Cardiac fibroblast (primary cell): ENCODE measurements around the gene ADAMTSL4.

Source experiments
- DNase-seq, 2 donors: peaks; one replicate each; pipeline versions ENCODE4 v3.0.0 to v3.0.0-alpha.2; 2010; ENCODE audit warnings: low read depth in 2 of 2
- H3K4me3 ChIP-seq, 2 donors: replicated peaks in 1 of 2; 1 replicate in 1 of 2; 2 replicates in 1 of 2; pipeline ENCODE4 v1.5.1; 2011; ENCODE audit warnings: low read depth in 2 of 2, low read length in 2 of 2, mild to moderate bottlenecking in 2 of 2, moderate library complexity in 1 of 2
- TF ChIP-seq, protein P1 (sequence below): IDR thresholded peaks from one replicate; pipeline ENCODE4 v1.5.1; 2011; ENCODE audit warnings: low read depth, mild to moderate bottlenecking, low read length, inconsistent platforms

Gene ADAMTSL4

DNA sequence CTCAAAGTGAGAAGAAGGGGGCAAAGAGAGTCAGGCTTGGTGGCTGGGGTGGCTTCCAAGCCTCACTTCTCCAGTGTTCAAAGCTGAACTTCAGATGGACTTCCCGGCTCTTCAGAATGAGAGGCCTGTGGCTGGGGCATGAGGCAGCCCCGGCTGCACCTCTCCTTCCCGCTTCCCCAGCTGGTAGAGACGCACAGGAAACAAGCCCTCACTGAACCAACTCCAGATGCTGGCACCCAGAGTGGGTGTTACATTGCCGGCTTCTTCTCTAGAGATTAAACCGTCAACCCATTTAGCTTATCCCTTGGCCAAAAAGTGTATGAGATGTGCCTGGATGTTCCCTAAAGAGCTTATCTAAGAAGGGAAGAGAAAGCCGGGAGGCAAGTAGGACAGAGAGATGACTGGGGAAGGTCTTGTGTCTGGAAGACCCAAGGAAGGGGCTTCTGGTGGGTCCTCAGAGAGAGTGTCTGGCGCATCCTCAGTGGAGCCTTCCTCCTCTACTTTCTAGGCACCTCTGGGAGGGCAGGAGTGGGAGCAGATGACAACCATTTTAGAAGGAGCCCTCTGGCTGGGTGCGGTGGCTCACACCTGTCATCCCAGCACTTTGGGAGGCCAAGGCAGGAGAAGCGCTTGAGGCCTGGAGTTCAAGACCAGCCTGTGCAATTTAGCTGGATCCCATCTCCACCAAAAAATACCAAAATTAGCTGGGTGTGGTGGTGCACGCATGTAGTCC, 2.0 kb downstream of the ADAMTSL4 start:
- TF ChIP-seq, protein P1, sequence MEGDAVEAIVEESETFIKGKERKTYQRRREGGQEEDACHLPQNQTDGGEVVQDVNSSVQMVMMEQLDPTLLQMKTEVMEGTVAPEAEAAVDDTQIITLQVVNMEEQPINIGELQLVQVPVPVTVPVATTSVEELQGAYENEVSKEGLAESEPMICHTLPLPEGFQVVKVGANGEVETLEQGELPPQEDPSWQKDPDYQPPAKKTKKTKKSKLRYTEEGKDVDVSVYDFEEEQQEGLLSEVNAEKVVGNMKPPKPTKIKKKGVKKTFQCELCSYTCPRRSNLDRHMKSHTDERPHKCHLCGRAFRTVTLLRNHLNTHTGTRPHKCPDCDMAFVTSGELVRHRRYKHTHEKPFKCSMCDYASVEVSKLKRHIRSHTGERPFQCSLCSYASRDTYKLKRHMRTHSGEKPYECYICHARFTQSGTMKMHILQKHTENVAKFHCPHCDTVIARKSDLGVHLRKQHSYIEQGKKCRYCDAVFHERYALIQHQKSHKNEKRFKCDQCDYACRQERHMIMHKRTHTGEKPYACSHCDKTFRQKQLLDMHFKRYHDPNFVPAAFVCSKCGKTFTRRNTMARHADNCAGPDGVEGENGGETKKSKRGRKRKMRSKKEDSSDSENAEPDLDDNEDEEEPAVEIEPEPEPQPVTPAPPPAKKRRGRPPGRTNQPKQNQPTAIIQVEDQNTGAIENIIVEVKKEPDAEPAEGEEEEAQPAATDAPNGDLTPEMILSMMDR: no peak
- no peak for DNase-seq
- no peak overlapping the region for H3K4me3 ChIP-seq

DNA sequence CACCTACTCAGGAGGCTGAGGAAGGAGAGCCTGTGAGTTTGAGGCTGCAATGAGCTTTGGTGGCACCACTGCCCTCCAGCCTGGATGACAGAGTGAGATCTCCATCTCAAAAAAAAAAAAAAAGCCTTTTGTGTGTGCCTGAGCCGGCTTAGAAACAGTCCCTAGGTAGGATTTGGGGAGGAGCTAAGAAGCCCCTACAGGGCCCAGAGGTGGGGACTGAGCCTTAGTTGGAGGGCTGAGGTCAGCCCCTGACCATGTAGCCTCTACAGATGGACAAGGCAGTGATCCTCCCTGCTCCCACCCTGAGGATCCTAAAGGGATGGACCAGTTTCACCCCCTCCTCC, 2.5 kb downstream of the ADAMTSL4 start:
- H3K4me3 ChIP-seq: no peak overlapping the region
- DNase-seq: no peak
- TF ChIP-seq, protein P1: no peak

DNA sequence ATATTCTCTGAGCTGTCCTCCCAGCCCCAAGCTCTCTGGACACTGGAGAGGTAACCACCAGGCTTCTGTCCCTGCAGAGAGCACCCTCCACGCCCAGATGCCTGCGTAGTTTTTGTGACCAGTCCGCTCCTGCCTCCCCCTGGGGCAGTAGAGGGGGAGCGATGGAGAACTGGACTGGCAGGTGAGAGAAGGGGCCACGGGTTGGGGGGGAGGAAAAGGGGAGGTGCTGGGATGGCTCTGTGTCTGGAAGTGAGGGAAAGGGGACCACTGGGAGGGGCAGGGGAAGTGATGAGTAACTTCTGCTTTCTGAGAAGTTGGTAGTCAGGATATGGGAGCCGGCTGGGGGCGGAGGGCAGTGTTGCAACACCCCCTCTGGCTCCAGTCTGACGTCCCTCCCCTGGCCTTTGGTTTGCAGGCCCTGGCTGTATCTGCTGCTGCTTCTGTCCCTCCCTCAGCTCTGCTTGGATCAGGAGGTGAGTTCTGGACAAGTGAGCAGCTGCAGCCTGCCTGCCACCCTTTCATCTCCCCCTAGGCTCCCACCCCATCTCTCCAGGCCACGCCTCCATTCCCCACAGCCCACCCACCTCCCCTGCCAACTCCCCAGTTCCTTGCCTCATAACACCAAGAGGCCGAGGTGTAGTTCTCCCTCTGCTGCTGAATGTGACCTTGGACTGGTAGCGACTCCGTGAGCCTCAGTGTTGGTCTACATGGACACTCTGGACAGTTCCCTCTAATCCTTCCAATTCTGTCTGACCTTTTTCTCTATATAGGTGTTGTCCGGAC, 3.1 kb downstream of the ADAMTSL4 start:
- no peak overlapping the region for H3K4me3 ChIP-seq
- peak; percentile 94 to 98 for DNase-seq
- TF ChIP-seq, protein P1: no peak

DNA sequence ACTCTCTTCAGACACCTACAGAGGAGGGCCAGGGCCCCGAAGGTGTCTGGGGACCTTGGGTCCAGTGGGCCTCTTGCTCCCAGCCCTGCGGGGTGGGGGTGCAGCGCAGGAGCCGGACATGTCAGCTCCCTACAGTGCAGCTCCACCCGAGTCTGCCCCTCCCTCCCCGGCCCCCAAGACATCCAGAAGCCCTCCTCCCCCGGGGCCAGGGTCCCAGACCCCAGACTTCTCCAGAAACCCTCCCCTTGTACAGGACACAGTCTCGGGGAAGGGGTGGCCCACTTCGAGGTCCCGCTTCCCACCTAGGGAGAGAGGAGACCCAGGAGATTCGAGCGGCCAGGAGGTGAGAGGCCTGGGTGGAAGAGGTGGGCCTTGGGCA, 3.7 kb downstream of the ADAMTSL4 start:
- TF ChIP-seq, protein P1: no peak

DNA sequence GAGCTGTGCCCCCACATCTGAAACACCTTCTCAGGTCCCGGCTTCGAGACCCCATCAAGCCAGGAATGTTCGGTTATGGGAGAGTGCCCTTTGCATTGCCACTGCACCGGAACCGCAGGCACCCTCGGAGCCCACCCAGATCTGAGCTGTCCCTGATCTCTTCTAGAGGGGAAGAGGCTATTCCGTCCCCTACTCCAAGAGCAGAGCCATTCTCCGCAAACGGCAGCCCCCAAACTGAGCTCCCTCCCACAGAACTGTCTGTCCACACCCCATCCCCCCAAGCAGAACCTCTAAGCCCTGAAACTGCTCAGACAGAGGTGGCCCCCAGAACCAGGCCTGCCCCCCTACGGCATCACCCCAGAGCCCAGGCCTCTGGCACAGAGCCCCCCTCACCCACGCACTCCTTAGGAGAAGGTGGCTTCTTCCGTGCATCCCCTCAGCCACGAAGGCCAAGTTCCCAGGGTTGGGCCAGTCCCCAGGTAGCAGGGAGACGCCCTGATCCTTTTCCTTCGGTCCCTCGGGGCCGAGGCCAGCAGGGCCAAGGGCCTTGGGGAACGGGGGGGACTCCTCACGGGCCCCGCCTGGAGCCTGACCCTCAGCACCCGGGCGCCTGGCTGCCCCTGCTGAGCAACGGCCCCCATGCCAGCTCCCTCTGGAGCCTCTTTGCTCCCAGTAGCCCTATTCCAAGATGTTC, 4.3 kb downstream of the ADAMTSL4 start:
- TF ChIP-seq, protein P1: no peak
- H3K4me3 ChIP-seq: no peak overlapping the region
- DNase-seq: no peak

More for the DNA sequence above, 3.7 kb downstream of the ADAMTSL4 start:
- no peak for DNase-seq
- no peak overlapping the region for H3K4me3 ChIP-seq

DNA sequence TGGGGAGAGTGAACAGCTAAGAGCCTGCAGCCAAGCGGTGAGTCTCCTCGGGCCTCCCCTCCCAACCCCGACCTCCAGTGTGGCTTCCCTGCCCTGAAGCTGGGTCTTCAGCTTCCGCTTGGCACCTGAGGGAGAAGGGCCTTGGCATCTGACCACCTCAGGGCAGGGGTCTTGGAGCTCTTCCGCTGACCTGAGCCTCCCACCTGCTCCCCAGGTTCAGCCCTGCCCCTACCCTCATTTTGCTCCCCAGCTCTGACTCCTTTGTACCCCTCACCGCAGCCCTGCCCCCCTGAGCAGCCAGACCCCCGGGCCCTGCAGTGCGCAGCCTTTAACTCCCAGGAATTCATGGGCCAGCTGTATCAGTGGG, 4.9 kb downstream of the ADAMTSL4 start:
- TF ChIP-seq, protein P1: no peak
- H3K4me3 ChIP-seq: no peak overlapping the region
- DNase-seq: no peak
